GM19328 (cell line): ENCODE results near the gene ANXA5.

Experiments
- ATAC-seq: cut with Tn5 transposase; IDR thresholded peaks from one replicate; pipeline ENCODE4 v1.9.1; 2021; ENCODE audit warnings: mild to moderate bottlenecking, moderate library complexity; ENCODE audit not compliant: unreplicated experiment

Gene ANXA5

DNA sequence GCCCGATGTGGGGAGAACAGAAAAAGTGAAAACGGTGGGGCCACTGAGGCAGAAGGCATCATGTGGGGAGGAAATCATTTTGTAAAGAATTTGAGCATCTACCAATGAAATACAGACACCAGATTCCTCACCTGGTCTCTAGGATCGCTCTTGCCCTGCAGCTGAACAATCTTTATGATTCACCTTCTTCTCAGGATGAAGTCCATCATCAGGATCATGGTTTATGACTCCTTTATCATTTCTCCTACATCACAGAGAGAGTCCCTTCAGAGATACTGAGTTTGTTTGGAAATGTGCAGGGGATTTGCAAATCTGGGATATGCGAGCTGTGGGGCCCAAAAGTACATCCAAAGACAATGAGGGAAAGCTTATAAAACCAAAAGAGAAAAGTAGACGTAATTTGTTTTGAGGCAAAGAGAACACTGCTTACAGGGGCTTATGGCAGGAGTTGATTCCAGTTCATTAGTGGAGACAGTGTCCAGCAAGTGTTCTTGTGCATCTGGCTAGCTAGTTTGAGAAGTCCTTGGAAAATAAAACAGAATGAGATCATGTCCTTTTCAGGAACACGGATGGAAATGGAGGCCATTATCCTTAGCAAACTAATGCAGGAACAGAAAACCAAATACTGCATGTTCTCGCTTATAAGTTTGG lies 15.3 kb upstream of the ANXA5 start:
- no peak for ATAC-seq

DNA sequence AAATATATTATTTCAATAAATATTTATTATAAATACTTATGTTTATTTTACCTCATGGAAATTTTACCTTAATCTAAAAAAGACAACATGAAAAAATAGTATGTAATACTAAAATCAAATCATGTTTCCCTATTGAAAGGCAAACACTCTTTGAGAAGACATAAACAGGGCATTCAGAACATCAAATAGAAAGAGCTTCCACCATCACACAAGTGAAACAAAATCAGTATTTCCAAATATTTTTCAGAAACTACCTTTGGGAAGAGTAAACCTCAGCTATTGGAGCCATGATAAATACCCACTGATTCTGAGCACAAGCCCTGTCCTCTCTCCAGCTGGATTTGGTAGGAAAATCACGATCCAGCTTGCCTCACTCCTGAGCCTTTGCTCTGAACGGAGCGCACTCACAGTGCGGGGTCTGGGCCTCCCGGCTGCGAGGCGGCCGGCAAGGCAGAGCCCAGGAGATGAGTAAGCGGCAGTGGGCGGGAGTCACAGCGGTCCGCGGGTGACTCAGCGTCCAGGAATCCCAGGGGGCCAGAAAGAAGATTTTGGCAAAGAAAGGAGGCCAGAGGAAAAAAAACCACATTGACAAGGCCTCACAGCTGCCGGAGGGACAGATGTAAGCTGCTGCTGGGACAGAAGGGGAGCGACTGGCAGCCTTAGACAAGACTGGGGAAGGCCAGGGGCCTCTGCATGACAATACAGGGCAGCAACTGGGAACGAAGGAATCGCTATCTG lies 14.7 kb upstream of the ANXA5 start:
- ATAC-seq = peak; percentile 90

- ATAC-seq = no peak
Measured at GRCh38 chr4:121709766-121710405, 13.1 kb upstream of the ANXA5 start.

DNA sequence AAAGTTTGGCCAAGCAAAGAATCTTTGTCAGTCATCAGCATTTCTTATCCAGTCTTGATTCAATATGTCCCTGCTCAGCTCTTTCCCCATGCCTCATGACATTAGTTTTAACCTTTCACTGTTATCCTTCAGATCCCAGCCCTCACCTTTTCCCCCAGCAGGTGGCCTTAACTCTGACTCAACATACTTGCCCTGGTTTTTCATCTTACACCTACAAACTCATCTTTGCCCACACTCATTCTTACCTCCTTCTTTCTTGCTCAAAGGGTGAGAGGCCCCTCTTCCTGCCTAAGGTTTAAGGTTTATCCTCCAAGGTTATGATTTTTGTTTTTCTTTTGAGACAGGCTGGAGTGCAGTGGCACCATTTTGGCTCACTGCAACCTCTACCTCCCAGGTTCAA lies 10.6 kb upstream of the ANXA5 start:
- ATAC-seq = no peak

GRCh38 chr4:121706595-121707021 lies 9.8 kb upstream of the ANXA5 start:
- no peak for ATAC-seq

DNA sequence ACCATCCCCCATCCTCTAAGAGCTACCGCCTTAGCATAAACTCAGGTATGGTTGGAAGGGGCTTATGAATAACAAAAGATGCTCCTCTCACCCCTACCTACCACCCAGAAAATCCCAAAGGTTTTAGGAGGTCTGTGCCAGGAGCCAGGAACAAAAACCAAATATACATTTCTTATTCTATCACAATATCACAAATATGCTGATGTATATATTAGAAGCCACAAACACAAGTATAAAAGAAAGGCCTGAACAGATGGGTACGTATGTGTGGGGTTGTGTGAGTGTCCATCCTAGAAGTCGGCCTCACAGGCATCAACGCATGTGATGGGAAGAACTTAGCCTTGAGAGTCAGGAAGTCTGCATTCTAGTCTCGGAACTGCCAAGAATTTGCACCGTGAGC lies 8.7 kb upstream of the ANXA5 start:
- no peak for ATAC-seq

- no peak for ATAC-seq
Measured at GRCh38 chr4:121702136-121702535, 5.4 kb upstream of the ANXA5 start.

DNA sequence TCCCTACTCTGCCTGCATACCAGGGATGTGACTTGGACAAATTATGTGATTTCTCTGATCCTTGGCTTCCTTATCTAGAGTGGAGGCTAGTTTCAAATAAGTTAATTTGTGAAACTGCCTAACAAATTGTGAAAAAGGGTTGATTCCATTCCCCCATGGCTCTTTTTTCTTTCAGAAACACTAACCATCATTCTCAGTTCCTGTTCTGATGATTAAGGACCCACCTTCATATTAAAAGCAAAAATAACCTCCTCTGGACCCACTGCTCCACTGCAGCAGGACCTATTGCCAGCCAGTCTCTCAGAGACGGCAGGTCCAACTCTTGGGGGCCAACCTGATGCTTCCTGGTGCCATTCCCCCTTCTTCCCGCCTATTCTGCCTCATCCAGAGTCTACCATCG lies 4.5 kb upstream of the ANXA5 start:
- no peak for ATAC-seq

GRCh38 chr4:121698236-121698671 lies 1.5 kb upstream of the ANXA5 start:
- ATAC-seq = no peak

DNA sequence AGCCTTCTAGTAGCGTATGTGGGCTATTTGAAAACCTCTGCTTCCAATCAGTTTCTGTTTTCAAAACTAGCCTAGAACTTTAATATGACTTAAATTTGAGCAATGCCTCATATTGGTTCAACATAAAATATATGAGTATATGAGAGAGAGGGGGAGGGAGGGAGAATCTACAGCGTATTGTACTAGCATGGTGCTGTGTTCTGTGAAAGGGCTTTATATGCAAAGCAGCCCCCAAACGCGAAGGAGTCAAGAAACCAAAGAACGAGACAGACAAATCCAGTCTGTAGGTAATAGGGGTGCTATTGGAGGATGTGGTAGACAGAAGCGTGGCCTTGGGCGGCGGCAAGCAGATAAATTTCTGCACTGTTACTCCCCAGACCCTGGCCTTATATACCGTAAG lies 784 bp upstream of the ANXA5 start:
- ATAC-seq = peak; percentile 23

DNA sequence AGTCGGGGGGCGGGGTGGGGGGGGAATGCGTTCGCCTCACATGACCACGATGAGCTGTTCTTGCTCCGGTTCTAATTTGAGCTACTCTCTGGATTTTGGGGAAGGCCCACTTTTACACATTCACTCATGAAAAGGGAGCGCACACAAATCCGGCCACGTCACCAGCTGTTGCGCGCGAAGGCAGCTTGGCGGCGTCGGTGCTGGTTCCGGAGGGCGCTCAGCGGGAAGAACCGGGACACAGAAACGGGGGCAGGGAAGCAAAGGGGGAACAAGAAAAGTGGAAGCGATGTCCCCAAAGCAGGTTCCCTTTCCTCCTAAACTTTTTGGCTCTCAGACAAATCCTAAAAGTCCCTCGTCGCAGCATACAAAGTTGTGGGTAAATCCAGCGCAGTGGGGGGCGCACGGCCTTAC lies 605 bp downstream of the ANXA5 start:
- peak; percentile 13 for ATAC-seq

- no peak for ATAC-seq
Measured at GRCh38 chr4:121693886-121694285, 2.9 kb downstream of the ANXA5 start.

- no peak for ATAC-seq
Measured at GRCh38 chr4:121693450-121693849, 3.3 kb downstream of the ANXA5 start.

DNA sequence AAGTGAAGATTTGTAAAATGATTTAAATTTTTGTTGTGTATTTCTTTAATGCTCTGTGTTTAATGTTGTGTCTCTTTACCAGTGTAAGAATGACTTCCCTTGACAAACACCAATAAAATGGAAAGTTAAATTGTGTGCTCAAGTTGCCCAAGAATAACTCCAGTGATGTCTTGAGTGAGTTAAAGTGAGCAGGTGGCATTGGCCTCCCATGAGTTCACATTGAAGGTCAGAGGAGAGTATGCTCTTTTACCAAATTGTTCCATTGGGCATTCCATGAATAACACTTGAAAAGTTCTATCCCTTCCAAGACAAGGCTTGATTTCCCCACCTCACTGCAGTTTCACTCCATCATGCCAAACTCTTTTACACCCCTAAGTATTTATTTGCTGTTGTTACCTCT lies 4.5 kb downstream of the ANXA5 start:
- no peak for ATAC-seq

- no peak for ATAC-seq
Measured at GRCh38 chr4:121690001-121690400, 6.8 kb downstream of the ANXA5 start.

DNA sequence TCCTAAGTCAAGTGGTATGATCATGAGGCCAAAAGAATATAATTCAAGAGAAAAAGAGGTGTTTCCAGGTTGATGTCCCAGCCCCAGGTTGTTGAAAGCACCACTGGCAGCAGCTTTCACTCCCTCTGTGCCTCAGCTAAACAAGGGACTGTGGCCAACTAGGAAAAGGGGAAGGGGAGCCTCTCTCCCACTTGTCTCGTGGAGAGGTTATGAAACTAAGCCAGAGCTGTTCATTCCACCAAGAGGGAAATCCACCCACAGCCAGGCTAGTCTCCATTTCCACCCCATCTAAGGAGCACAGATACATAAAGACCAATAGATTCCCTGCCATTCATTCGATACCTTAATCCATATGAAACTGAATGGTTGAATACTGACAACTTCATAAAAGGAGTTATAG lies 8.1 kb downstream of the ANXA5 start:
- no peak for ATAC-seq

- no peak for ATAC-seq
Measured at GRCh38 chr4:121688261-121688660, 8.5 kb downstream of the ANXA5 start.

DNA sequence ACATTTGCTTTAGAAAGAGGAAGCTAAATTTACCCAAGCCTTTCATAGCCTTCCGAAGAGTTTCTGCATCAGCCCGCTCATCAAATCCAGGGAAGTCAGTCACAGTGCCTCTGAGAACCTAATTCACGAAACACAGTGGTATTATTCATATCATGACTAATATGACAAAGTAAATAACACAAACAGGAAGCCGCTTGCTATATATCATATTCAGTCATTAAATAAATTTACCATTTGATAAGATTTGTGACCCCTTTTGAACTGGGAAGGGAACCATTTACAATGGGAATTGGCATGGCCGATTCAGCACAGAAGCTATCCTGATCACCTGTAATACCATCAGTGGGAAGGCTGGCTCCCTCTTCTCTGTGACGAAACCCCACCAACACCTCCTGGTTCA lies 10.5 kb downstream of the ANXA5 start:
- ATAC-seq = no peak

DNA sequence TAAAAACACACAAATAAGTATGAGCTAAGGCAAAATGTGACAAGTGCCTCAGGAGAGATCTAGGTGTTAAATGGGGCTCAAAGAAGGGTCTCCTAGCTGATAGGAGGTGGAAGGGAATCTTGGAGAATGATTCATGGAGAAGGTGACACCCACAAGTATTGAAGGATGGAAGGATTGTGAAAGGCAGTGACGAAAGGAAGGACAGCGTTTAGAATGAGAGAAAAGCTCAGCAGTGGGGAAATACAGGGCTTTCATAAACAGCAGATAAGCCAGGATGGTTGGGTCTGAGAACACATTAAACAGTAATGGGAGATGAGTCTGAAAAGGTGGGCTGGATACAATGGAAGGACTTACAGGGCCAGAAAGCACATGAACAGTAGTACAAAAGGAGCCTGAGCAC lies 11.5 kb downstream of the ANXA5 start:
- ATAC-seq = no peak

GRCh38 chr4:121684561-121684960 lies 12.2 kb downstream of the ANXA5 start:
- ATAC-seq = no peak

GRCh38 chr4:121684016-121684415 lies 12.8 kb downstream of the ANXA5 start:
- ATAC-seq = no peak

- ATAC-seq = no peak
Measured at GRCh38 chr4:121680571-121680970, 16.2 kb downstream of the ANXA5 start.
